Measurements from ENCODE around the gene RSAD2. TPM values are rescaled to one million over a fixed set of nuclear protein-coding genes. Genes with fewer than 3 reads are reported as not detected.
A peak's percentile ranks its signal among the peaks of the same experiment; 100 is the strongest.

The RSAD2 gene
- total and polyA plus RNA-seq, 9 of the 15 experiments (the other 6 are each of a cell fraction or from before 2014, with no cell fraction given): 0.15 to 1.4 (median 0.28) TPM

- TF ChIP-seq MGA (IDR thresholded peaks at IDR 0.05) (peak; percentile 36; the same call in 1 of the 2 replicates), TAF7 (tag; IDR thresholded peaks at IDR 0.05) (no peak), ETV6 (IDR thresholded peaks at IDR 0.05; ENCODE audit: borderline replicate concordance in 1 of 2, low read depth in 2 of 2, low read length in 1 of 2) (0 out of 4 replicates have a peak, but pooled peaks of 1 of the 2 experiments have one; percentile 32), ETV6 (CRISPR knock-in tag; IDR thresholded peaks at IDR 0.05; ENCODE audit: borderline replicate concordance) (no peak), CREB3 (tag; conservative IDR thresholded peaks at IDR 0.05; ENCODE audit: low read depth) (no peak), MYNN (IDR thresholded peaks at IDR 0.05) (peak; percentile 98), MYNN (CRISPR knock-in tag; IDR thresholded peaks at IDR 0.05) (no peak), SAFB2 (IDR thresholded peaks at IDR 0.05; ENCODE audit: borderline replicate concordance, low read depth, low read length, severe bottlenecking) (no peak), ATF4 (CRISPR knock-in tag; IDR thresholded peaks at IDR 0.05) (peak; percentile 52; the same call in 1 of the 2 replicates), COPS2 (conservative IDR thresholded peaks at IDR 0.05) (no peak), HDGF (IDR thresholded peaks at IDR 0.05) (no peak), CHD1 (IDR thresholded peaks at IDR 0.05; ENCODE audit: low read length) (no peak), ZNF444 (CRISPR knock-in tag; IDR thresholded peaks at IDR 0.05) (no peak), NCOA2 (IDR thresholded peaks at IDR 0.05; ENCODE audit: partially characterized antibody in 2 of 2) (no peak), ZNF133 (CRISPR knock-in tag; IDR thresholded peaks at IDR 0.05) (no peak), MBD2 (IDR thresholded peaks at IDR 0.05; ENCODE audit: borderline replicate concordance, low read depth) (no peak; the same call in 1 of the 2 replicates)
Observed at GRCh38 chr2:6887751-6888192, 10.2 kb downstream of the RSAD2 start (continued).
